Right cardiac atrium (tissue), 5 donors: ENCODE measurements around the gene LCN2. TPM values are rescaled to one million over a fixed set of nuclear protein-coding genes. Genes with fewer than 3 reads are reported as not detected.

Source experiments
- ATAC-seq, 2 donors: fragments of 200-7000 bp; cut with Tn5 transposase; one replicate each; pipeline versions ENCODE4 v1.8.0 to v1.9.1; 2020; ENCODE audit warnings: moderate library complexity in 2 of 2, mild to moderate bottlenecking in 1 of 2
- DNase-seq, 3 donors: peaks; one replicate each; pipeline ENCODE4 v3.0.0-alpha.2; 2020
- H3K27ac ChIP-seq: one replicate; pipeline ENCODE4 v1.5.1; 2013; ENCODE audit warnings: mild to moderate bottlenecking, low read length, control low read depth, moderate library complexity
- H3K27me3 ChIP-seq: one replicate; pipeline ENCODE4 v1.6.1; 2013; ENCODE audit not compliant: control insufficient read depth, insufficient read depth
- H3K4me1 ChIP-seq: one replicate; pipeline ENCODE4 v1.6.1; 2013; ENCODE audit warnings: low read length; ENCODE audit not compliant: control insufficient read depth, insufficient read depth
- H3K4me3 ChIP-seq: one replicate; pipeline ENCODE4 v1.5.1; 2013; ENCODE audit warnings: low read length, control low read depth
- H3K9me3 ChIP-seq: one replicate; pipeline ENCODE4 v1.6.1; 2013; ENCODE audit warnings: low read length; ENCODE audit not compliant: control insufficient read depth
- WGBS: extraction: QIAGEN DNeasy Blood & Tissue Kit; methylation state at CpG from one replicate; pipeline ENCODE4 v1.1.7; 2013; 5-methylcytosine and 5-hydroxymethylcytosine counted together
- intact Hi-C, 4 donors: fragments of 100-400 bp; cut with DNase I; formaldehyde crosslinking; loops; one replicate each; pipeline versions ENCODE4 v1.11.0 to v1.14.0; 2022 to 2023
- polyA plus RNA-seq: library from polyadenylated mRNA; stranded (reverse); fragments of 200-250 nt; gene quantifications from one replicate; pipeline ENCODE4 v1.2.3, GENCODE V29; 2013
- total RNA-seq, 4 donors: library from RNA; stranded (reverse); fragmentation: NEBNext Ultra II Directional; extraction: Animal tissue kit (Norgen Biotek cat#: 25700); gene quantifications; one replicate each; pipeline ENCODE4 v1.2.1, GENCODE V29; 2021
- donor health status: healthy with polysubstance abuse.
- donor health status: DM: no; HTN: yes; CAD: no.
- donor health status: DM: no; HTN: no; CAD: no.
- donor health status: DM: no; HTN: yes; CAD: no; lungs with severe emphysema.
- donor health status: DM: yes; HTN: yes; CAD: no.

LCN2 gene
- total and polyA plus RNA-seq, 5 donors: 0.16 TPM; not detected in 4

- intact Hi-C loops: no loop called here
- ATAC-seq (no peak), DNase-seq (peak in 1 of 3 donors; percentile 12)
- Histone ChIP-seq H3K27me3 (no peaks in the 10 kb centered on the region), H3K27ac (no peak overlapping the region), H3K4me3 (no peak overlapping the region), H3K9me3 (no peaks in the 10 kb centered on the region), H3K4me1 (peaks cover 9% of the 10 kb centered on the region)
- WGBS: 93% methylated on average over 6 of the region's 6 CpGs
Observed at GRCh38 chr9:128163027-128163515, 13.8 kb downstream of the LCN2 start.

DNA sequence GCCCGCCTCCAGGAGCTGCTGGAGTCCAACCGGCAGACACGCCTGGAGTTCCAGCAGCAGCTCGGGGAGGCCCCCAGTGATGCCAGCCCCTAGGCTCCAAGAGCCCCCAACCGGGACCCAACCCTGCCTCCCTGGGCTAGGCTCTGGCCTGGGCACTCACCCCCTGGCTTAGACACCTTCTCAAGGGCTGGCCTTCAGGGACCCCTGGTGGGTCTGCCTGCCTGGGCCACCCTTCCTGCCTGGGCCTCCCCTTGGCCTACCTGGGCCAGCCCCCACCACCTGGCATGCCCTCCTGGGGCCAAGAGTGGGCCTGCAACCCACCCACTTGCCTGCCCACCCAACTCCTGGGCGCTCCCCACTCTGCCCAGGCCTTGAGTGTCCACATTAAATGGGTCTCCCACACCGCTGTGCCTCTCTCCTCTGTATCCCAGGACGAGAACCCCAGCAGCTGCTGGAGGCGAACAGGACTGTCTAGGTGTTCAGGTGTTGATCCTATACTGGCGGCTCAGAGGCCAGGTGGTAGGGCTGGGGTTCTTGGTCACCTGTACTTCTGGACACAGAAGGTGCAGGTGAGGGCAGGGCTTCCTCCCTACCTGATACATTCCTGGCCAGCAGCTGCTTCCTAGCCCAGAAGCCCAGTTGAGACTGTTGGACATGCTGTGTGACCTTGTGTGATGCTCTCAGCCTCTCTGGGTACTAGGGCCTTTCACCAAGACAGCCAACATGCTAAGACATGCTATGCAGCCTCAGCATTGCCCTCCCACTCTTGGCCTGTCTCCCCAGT, 14.5 kb downstream of the LCN2 start:
- H3K4me1 ChIP-seq: peaks cover 9% of the 10 kb centered on the region
- intact Hi-C loops: no loop called here
- H3K4me3 ChIP-seq: no peak overlapping the region
- no peaks in the 10 kb centered on the region for H3K9me3 ChIP-seq
- DNase-seq (peak in 2 of 3 donors; percentile 53 to 64), ATAC-seq (no peak)
- no peaks in the 10 kb centered on the region for H3K27me3 ChIP-seq
- WGBS: 96% methylated on average over 10 of the region's 10 CpGs
- no peak overlapping the region for H3K27ac ChIP-seq

DNA sequence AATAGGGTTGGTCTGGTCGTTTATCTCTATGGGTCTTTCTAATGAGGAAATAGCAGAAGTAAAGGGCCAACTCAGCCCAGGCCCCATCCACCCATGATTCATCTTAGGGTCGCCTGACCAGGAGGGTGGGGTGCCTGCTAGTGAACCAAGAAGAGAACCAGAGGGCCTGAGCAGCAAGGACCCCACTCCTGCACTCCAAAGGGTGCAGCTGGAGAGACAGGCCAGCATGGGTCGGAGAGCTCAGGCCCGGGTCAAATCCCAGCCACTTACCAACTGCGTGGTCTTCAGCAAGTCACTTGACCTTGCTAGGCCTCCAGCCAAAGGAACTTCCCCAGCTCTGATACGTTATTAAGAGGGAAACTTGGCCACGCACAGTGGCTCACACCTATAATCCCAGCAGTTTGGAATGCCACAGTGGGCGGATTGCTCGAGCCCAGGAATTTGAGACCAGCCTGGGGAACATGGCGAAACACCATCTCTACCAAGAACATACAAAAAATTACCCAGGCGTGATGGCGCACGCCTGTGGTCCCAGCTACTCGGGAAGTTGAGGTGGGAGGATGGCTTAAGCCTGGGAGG, 15.1 kb downstream of the LCN2 start:
- WGBS: 58% methylated on average over 14 of the region's 14 CpGs
- H3K27ac ChIP-seq: no peak overlapping the region

GRCh38 chr9:128166169-128166568, 16.9 kb downstream of the LCN2 start:
- 96% methylated on average over 18 of the region's 18 CpGs for WGBS
- ATAC-seq (no peak), DNase-seq (no peak)
- H3K27ac ChIP-seq: no peak overlapping the region
- H3K27me3 ChIP-seq: no peaks in the 10 kb centered on the region
- H3K4me1 ChIP-seq: peaks cover 9% of the 10 kb centered on the region
- no peak overlapping the region for H3K4me3 ChIP-seq
- intact Hi-C loops: no loop called here
- no peaks in the 10 kb centered on the region for H3K9me3 ChIP-seq

More for the DNA sequence above, 15.1 kb downstream of the LCN2 start:
- ATAC-seq: no peak
- no peaks in the 10 kb centered on the region for H3K9me3 ChIP-seq
- no peak overlapping the region for H3K4me3 ChIP-seq
- intact Hi-C loops: no loop called here
- H3K4me1 ChIP-seq: peaks cover 9% of the 10 kb centered on the region
- no peaks in the 10 kb centered on the region for H3K27me3 ChIP-seq
- peak in 1 of 3 donors; percentile 36 for DNase-seq

DNA sequence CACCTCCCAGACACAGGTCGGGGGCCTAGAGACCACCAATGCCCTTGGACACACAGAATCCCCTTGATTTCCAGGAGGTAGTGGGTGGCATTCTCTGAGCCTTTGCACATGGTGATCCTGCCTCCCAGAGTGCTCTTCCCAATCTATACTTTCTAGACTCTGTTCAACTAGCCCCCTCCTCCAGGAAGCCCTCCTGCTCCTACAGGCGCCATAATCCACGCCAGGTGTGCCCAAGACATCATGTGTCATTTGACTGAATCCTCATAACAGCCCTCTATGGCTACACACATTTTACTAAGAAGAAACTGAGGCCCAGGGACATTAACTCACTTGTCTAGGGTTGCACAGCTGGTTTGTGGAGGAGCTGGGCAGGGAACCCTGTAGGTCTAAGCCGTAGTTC, 18.0 kb downstream of the LCN2 start:
- intact Hi-C loops: no loop called here
- Histone ChIP-seq H3K4me1 (peaks cover 7% of the 10 kb centered on the region), H3K4me3 (no peak overlapping the region), H3K9me3 (no peaks in the 10 kb centered on the region), H3K27me3 (no peaks in the 10 kb centered on the region), H3K27ac (no peak overlapping the region)
- ATAC-seq: no peak
- 95% methylated on average over 4 of the region's 4 CpGs for WGBS
- no peak for DNase-seq

- 88% methylated on average over 8 of the region's 8 CpGs for WGBS
- no peak overlapping the region for H3K27ac ChIP-seq
- H3K27me3 ChIP-seq: no peaks in the 10 kb centered on the region
- ATAC-seq (no peak), DNase-seq (no peak)
- intact Hi-C loops: no loop called here
- H3K9me3 ChIP-seq: no peaks in the 10 kb centered on the region
- H3K4me1 ChIP-seq: peaks cover 5% of the 10 kb centered on the region
- no peak overlapping the region for H3K4me3 ChIP-seq
Observed at GRCh38 chr9:128168731-128169308, 19.6 kb downstream of the LCN2 start.

DNA sequence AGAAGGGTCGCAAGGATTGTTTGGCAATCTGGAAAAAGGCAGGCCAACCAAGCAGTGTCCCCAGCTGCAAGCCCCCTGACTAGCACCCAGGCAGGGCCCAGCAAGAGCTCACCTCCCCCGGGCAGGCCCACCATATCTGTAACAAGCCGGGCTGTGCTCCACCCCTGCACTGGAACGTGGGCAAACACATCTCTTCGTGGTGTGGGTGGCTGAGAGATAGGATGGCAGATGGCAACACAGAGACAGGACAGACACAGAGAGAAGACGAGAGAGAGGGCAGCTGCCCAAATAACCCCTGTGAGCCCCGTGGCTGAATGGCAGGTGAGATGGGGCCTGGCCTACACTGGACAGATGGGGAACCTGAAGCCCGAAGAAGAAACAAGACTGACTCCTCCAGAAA, 20.2 kb downstream of the LCN2 start:
- no peak for ATAC-seq
- H3K4me1 ChIP-seq: peaks cover 2% of the 10 kb centered on the region
- H3K27ac ChIP-seq: no peak overlapping the region
- H3K4me3 ChIP-seq: no peak overlapping the region
- H3K9me3 ChIP-seq: no peaks in the 10 kb centered on the region
- intact Hi-C loops: no loop called here
- 85% methylated on average over 8 of the region's 8 CpGs for WGBS
- no peaks in the 10 kb centered on the region for H3K27me3 ChIP-seq
- DNase-seq: peak in 1 of 3 donors; percentile 42

DNA sequence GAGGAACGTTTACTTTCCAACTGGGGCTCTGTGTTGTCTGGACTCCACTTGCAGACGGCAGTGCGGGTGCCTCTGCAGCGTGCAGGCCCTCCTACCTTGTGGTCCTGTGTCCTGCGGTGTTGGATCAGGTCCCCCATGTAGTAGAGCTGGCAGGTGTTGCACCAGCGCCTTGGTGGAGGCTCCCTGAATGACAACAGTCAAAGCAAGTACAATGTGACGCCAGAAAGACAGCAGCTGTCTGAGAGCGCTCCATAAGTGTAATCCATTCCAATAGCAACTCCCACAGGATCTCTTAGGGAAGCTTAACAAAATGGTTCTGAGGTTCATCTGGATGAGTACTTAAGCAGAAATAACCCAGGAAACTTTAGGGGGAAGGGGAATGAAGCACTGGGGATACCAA, 20.7 kb downstream of the LCN2 start:
- H3K27me3 ChIP-seq: no peaks in the 10 kb centered on the region
- H3K9me3 ChIP-seq: no peaks in the 10 kb centered on the region
- DNase-seq (no peak), ATAC-seq (no peak)
- intact Hi-C loops: no loop called here
- H3K4me1 ChIP-seq: no peaks in the 10 kb centered on the region
- H3K27ac ChIP-seq: no peak overlapping the region
- WGBS: 92% methylated on average over 8 of the region's 8 CpGs
- no peak overlapping the region for H3K4me3 ChIP-seq

DNA sequence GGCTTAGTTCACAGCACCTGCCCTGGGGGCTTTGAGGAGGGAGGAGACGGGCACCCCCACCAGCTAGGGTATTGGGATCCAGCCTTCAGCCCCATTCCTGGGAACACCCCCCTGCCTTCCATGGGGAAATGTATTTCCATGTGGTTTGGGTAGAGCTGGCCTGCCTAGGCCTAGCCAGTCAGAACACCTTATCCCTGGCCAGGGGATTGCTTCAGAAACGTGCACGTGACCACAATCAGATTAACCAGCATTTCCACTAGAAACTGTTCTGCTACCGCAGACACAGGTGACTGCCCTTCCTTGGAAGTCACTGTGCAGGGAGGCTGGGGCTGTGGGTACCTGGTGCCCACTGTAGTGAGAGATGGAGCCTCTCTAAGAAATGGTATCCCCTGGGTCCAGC, 24.8 kb downstream of the LCN2 start:
- 72% methylated on average over 4 of the region's 4 CpGs for WGBS
- intact Hi-C loops: no loop called here
- no peak overlapping the region for H3K27ac ChIP-seq
- no peaks in the 10 kb centered on the region for H3K27me3 ChIP-seq
- no peak overlapping the region for H3K4me3 ChIP-seq
- no peaks in the 10 kb centered on the region for H3K9me3 ChIP-seq
- ATAC-seq (no peak), DNase-seq (no peak)
- H3K4me1 ChIP-seq: no peaks in the 10 kb centered on the region

DNA sequence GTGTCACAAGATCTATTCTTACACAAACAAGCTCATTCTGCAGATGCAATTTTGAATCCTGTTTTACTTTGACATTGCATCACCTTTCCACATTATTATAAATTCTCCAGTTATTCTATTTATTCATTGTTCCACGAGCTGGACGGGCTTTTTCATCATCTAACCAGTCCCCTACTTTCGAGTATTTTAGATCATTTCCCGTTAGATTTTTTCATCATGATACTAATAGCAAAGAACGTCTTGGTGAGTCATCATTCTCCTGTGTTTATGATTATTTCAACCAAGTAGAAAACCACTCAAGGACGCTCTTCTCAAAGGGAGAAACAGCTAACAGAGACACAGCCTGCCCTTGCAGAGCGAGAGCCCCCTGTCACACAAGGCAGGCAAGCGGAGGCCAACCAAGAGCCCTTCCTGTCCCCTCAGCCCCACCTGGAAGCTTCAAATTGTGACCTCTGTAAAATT, 25.9 kb downstream of the LCN2 start:
- 86% methylated on average over 8 of the region's 8 CpGs for WGBS
- ATAC-seq (no peak), DNase-seq (peak in 1 of 3 donors; percentile 4)
- H3K27me3 ChIP-seq: no peaks in the 10 kb centered on the region
- H3K27ac ChIP-seq: no peak overlapping the region
- H3K9me3 ChIP-seq: no peaks in the 10 kb centered on the region
- H3K4me1 ChIP-seq: no peaks in the 10 kb centered on the region
- no peak overlapping the region for H3K4me3 ChIP-seq
- intact Hi-C loops: no loop called here

DNA sequence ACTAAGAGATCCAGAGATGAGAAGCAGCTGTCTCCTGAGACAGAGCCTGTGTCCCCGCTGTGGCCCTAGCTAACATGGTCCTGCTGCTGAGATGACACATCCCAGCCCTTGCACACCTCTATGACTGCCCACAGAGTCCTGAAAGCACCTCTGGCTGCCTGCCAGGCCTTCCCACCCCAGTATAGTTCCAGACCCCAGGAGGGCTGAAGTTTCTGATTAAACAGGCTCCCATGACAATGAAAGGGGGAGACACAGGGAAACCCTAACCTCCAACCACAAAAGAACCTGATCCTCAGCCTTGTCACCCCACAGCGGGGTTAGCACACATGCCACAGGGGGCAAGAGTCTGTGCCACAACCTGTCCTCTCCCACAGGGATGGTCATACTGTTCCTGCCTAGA, 26.5 kb downstream of the LCN2 start:
- Histone ChIP-seq H3K27ac (no peak overlapping the region), H3K9me3 (no peaks in the 10 kb centered on the region), H3K27me3 (no peaks in the 10 kb centered on the region), H3K4me3 (no peak overlapping the region), H3K4me1 (no peaks in the 10 kb centered on the region)
- ATAC-seq (no peak), DNase-seq (peak in 1 of 3 donors; percentile 40)
- 98% methylated on average over 2 of the region's 2 CpGs for WGBS
- intact Hi-C loops: no loop called here
